Measurements from ENCODE around the gene SPATA45. TPM values are rescaled to one million over a fixed set of nuclear protein-coding genes. Genes with fewer than 3 reads are reported as not detected.
"Not testable (repeated sequence)": the region's sequence is repeated elsewhere in the genome, so short reads cannot be mapped to it uniquely, and the experiment has no call there.

Gene SPATA45
- total and polyA plus RNA-seq, 4 donors = 0.78 TPM; not detected in 3

DNA sequence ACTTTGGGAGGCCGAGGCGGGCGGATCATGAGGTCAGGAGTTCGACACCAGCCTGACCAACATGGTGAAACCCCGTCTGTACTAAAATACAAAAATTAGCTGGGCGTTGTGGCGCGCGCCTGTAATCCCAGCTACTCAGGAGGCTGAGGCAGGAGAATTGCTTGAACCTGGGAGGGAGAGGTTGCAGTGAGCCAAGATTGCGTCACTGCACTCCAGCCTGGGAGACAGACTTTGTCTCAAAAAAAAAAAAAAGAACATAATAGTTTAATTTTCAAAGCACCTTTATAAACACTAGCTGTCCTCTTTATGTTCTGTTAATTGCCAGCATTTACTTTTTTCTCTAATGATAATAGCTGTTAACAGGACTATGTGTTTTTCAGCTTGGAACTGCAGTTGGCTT lies 15.9 kb upstream of the SPATA45 start:
- ATAC-seq (ENCODE audit: low FRiP score); intact Hi-C loops (cut with DNase I); H3K4me3 ChIP-seq (ENCODE audit: low read length in 2 of 2); H3K27me3 ChIP-seq (ENCODE audit: control insufficient read depth in 1 of 2, insufficient read depth in 2 of 2, low read length in 1 of 2); H3K36me3 ChIP-seq (ENCODE audit: control insufficient read depth in 1 of 2, insufficient read depth in 2 of 2, low read length in 1 of 2); DNase-seq; H3K4me1 ChIP-seq (ENCODE audit: control insufficient read depth in 1 of 2, insufficient read depth in 2 of 2, low read length in 2 of 2); H3K9me3 ChIP-seq (ENCODE audit: control insufficient read depth, low read length); H3K27ac ChIP-seq (ENCODE audit: low read depth in 1 of 2, low read length in 2 of 2): not testable (repeated sequence)
- 87 to 89% methylated on average over 10 of the region's 10 CpGs for WGBS, 2 donors

DNA sequence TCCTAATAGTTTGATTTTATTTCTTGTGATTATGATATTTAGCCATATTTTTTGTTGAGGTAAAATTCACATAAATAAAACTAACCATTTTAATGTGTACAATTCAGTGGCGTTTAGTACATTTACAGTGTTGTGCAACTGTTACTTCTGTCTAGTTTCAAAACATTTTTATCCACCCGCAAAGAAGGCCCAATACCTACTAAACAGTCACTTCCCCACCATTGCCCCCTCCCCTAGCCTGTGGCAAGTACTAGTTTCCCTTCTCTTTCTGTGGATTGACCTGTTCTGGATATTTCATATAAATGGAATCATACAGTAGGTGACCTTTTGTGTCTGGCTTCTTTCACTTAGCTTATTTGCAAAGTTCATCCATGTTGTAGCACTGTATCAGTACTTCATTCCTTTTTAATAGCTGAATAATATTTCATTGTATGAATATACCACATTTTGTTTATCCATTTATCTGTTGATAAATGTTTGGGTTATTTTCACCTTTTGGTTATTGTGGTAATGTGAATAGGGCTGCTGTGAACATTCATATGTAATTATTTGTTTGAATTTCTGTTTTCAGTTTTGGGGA lies 14.8 kb upstream of the SPATA45 start:
- no peaks in the 10 kb centered on the region for H3K36me3 ChIP-seq (ENCODE audit: control insufficient read depth in 1 of 2, insufficient read depth in 2 of 2, low read length in 1 of 2)
- ATAC-seq (ENCODE audit: low FRiP score) = no peak

DNA sequence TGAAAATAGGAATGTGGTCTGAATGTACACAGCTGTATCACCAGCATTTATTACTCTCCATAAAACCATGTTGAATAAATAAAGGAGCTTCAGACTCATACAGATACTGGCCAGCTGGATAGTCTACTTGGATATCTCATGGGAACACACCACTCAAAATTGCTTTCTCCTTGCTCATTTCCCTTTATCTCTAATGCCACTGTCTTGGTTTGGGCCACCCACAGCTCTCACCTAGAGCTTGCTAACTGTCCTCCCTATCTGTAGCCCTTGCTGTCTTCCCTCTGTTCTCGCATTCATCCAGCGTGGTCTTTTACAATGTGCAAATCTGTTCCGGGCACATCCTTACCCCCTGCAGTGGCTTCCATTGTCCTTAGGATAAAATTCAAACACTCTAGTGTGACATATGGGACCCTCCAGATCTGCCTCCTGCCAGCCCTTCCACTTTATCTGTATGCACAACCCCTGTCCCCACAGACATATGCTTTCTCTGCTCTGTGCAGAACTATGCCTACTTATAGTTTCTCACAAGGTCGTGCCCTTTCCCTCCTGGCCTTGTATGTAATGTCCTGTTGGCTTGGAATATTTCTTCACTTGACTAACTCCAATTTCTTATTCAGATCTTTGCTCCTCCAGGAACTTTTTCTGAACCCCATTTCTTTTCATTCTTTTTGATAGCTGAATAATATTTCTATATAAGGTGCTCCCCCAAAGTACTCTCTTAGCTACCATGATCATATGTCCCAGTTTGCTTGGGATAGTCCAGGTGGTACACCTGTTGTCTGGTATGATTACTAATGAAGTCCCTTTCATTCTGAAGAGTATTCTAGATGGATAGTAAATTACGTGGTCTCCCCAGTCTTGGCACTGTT lies 13.5 kb upstream of the SPATA45 start:
- Histone ChIP-seq H3K27ac (ENCODE audit: low read depth in 1 of 2, low read length in 2 of 2) (no peak overlapping the region), H3K4me1 (ENCODE audit: control insufficient read depth in 1 of 2, insufficient read depth in 2 of 2, low read length in 2 of 2) (peaks cover 0 to 2% of the 10 kb centered on the region in 2 donors), H3K27me3 (ENCODE audit: control insufficient read depth in 1 of 2, insufficient read depth in 2 of 2, low read length in 1 of 2) (no peaks in the 10 kb centered on the region), H3K9me3 (ENCODE audit: control insufficient read depth, low read length) (no peaks in the 10 kb centered on the region), H3K36me3 (ENCODE audit: control insufficient read depth in 1 of 2, insufficient read depth in 2 of 2, low read length in 1 of 2) (no peaks in the 10 kb centered on the region), H3K4me3 (ENCODE audit: low read length in 2 of 2) (no peak overlapping the region)
- intact Hi-C loops (cut with DNase I) = no loop called here
- no peak for ATAC-seq (ENCODE audit: low FRiP score)
- DNase-seq = no peak
- 75 to 78% methylated on average over 5 of the region's 5 CpGs for WGBS, 2 donors

More for the DNA sequence above, 14.8 kb upstream of the SPATA45 start:
- no peak for DNase-seq
- no peaks in the 10 kb centered on the region for H3K27me3 ChIP-seq (ENCODE audit: control insufficient read depth in 1 of 2, insufficient read depth in 2 of 2, low read length in 1 of 2)
- H3K4me3 ChIP-seq (ENCODE audit: low read length in 2 of 2) = no peak overlapping the region
- H3K4me1 ChIP-seq (ENCODE audit: control insufficient read depth in 1 of 2, insufficient read depth in 2 of 2, low read length in 2 of 2) = peaks cover 0 to 2% of the 10 kb centered on the region in 2 donors
- H3K9me3 ChIP-seq (ENCODE audit: control insufficient read depth, low read length) = no peaks in the 10 kb centered on the region
- H3K27ac ChIP-seq (ENCODE audit: low read depth in 1 of 2, low read length in 2 of 2) = no peak overlapping the region
- intact Hi-C loops (cut with DNase I) = no loop called here
- WGBS, 2 donors = 95 to 96% methylated on average over 2 of the region's 2 CpGs

DNA sequence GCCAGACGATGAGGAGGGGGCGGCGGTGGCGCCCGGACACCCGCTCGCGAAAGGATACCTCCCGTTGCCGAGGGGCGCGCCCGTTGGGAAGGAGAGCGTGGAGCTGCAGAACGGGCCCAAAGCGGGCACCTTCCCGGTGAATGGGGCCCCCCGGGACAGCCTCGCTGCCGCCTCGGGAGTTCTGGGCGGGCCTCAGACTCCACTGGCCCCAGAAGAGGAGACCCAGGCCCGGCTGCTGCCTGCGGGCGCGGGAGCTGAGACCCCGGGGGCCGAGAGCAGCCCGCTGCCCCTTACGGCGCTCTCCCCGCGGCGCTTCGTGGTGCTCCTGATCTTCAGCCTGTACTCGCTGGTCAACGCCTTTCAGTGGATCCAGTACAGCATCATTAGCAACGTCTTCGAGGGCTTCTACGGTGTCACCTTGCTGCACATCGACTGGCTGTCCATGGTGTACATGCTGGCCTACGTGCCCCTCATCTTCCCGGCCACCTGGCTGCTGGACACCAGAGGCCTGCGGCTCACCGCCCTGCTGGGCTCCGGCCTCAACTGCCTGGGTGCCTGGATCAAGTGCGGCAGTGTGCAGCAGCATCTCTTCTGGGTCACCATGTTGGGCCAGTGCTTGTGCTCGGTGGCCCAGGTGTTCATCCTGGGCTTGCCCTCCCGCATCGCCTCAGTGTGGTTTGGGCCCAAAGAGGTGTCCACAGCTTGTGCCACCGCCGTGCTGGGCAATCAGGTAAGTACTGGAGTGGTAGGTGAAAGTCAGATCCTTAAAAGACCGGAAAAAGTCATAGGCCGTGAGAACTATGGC lies 11.2 kb upstream of the SPATA45 start:
- Histone ChIP-seq H3K36me3 (ENCODE audit: control insufficient read depth in 1 of 2, insufficient read depth in 2 of 2, low read length in 1 of 2) (no peaks in the 10 kb centered on the region), H3K27ac (ENCODE audit: low read depth in 1 of 2, low read length in 2 of 2) (peak overlapping the region in 1 of 2 donors; percentile 6), H3K4me3 (ENCODE audit: low read length in 2 of 2) (peak overlapping the region; percentile 48 to 70), H3K27me3 (ENCODE audit: control insufficient read depth in 1 of 2, insufficient read depth in 2 of 2, low read length in 1 of 2) (no peaks in the 10 kb centered on the region), H3K4me1 (ENCODE audit: control insufficient read depth in 1 of 2, insufficient read depth in 2 of 2, low read length in 2 of 2) (peaks cover 0 to 2% of the 10 kb centered on the region in 2 donors), H3K9me3 (ENCODE audit: control insufficient read depth, low read length) (no peaks in the 10 kb centered on the region)
- 5 to 6% methylated on average over 32 to 54 of the region's 54 CpGs for WGBS, 2 donors
- peak; percentile 73 for ATAC-seq (ENCODE audit: low FRiP score)
- DNase-seq = peak in 1 of 2 donors; percentile 75
- intact Hi-C loops (cut with DNase I) = loop anchor here in 1 of 2 donors (5.0 kb wide), 1 partner anchor 66 kb away; the partner anchor contains the start of genes NSL1 and TATDN3

DNA sequence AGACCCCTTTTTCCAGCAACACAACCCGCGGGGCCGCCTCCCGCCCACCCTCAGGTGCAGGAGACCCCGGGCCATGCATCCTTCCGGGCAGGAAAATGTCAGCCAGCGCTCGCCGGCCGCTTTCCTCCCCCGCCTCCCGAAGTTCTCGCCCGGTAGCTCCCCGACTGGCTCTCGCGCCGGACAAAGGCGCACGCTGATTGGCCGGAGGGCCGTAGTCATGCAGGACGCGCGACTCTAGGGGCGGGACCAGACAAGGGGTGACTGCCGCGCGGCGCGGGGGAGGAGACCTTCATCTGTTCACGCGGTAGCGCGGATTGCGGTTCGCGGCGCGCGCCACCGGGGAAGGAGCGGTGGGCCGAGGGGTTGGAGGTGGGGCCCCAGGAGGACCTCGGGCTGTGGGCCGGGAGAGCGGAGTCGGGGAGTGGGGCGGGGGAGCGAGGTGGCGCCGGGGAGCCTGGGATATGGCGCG lies 10.6 kb upstream of the SPATA45 start, which contains the start of gene FLVCR1:
FLVCR1 (plus strand) TSS at position 284 of the 469 bp plus-strand sequence; CDS start at position 462, 178 bp downstream.
- DNase-seq (peak; percentile 99), ATAC-seq (ENCODE audit: low FRiP score) (peak; percentile 100)
- WGBS, 2 donors = 0 to 1% methylated on average over 48 to 54 of the region's 54 CpGs
- Histone ChIP-seq H3K27me3 (ENCODE audit: control insufficient read depth in 1 of 2, insufficient read depth in 2 of 2, low read length in 1 of 2) (no peaks in the 10 kb centered on the region), H3K9me3 (ENCODE audit: control insufficient read depth, low read length) (no peaks in the 10 kb centered on the region), H3K27ac (ENCODE audit: low read depth in 1 of 2, low read length in 2 of 2) (peak within 1 kb of the TSS in 1 of 2 donors; percentile 74), H3K4me1 (ENCODE audit: control insufficient read depth in 1 of 2, insufficient read depth in 2 of 2, low read length in 2 of 2) (peaks cover 0 to 2% of the 10 kb centered on the region in 2 donors), H3K4me3 (ENCODE audit: low read length in 2 of 2) (peak within 1 kb of the TSS; percentile 51 to 70), H3K36me3 (ENCODE audit: control insufficient read depth in 1 of 2, insufficient read depth in 2 of 2, low read length in 1 of 2) (no peaks in the 10 kb centered on the region)
- intact Hi-C loops (cut with DNase I) = loop anchor here in 1 of 2 donors (5.0 kb wide), 1 partner anchor 66 kb away; the partner anchor contains the start of genes NSL1 and TATDN3

DNA sequence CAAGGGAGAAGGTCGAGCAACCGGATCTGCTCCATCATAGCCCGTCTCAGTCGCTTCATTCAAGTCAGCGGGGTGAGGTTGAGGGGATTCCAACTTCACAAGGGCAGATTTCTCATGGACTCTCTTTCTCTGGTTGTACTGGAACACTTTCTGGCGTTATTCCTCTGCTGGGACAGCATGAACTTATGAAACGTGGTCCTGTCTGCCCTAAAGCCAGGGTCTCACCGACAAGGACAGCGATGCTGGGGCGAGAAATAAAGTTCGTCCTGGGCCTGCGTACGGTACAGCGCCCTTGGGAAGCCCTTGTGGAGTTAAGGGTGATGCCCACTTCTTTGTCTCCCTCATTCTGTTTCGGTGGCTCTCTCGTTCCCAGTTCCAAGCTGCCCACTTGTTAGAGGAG lies 9.3 kb upstream of the SPATA45 start:
- H3K4me1 ChIP-seq (ENCODE audit: control insufficient read depth in 1 of 2, insufficient read depth in 2 of 2, low read length in 2 of 2) = peaks cover 0 to 2% of the 10 kb centered on the region in 2 donors
- no peaks in the 10 kb centered on the region for H3K9me3 ChIP-seq (ENCODE audit: control insufficient read depth, low read length)
- intact Hi-C loops (cut with DNase I) = loop anchor here in 1 of 2 donors (5.0 kb wide), 1 partner anchor 64 kb away; the partner anchor contains the start of genes NSL1 and TATDN3
- no peaks in the 10 kb centered on the region for H3K36me3 ChIP-seq (ENCODE audit: control insufficient read depth in 1 of 2, insufficient read depth in 2 of 2, low read length in 1 of 2)
- no peak overlapping the region for H3K27ac ChIP-seq (ENCODE audit: low read depth in 1 of 2, low read length in 2 of 2)
- ATAC-seq (ENCODE audit: low FRiP score) (no peak), DNase-seq (no peak)
- H3K27me3 ChIP-seq (ENCODE audit: control insufficient read depth in 1 of 2, insufficient read depth in 2 of 2, low read length in 1 of 2) = no peaks in the 10 kb centered on the region
- H3K4me3 ChIP-seq (ENCODE audit: low read length in 2 of 2) = no peak overlapping the region
- 88 to 92% methylated on average over 16 of the region's 16 CpGs for WGBS, 2 donors

DNA sequence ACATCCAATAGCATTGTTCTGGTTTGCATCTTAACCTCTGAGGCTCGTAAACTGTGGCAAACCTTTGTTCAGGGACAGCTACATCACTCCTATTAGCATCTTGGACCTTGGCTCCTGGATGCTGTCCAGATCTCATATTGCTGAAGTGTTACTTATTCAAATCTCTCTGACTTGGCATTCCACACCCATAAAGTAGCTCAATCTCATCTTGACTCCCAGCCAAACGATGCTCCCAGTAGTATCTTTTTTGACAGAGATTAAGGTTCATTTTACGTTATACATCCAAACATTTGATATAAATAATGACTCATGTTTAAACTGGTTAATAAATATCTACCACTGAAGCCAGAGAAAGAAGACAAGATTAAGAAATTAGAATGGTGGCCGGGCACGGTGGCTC lies 6.2 kb upstream of the SPATA45 start:
- H3K4me1 ChIP-seq (ENCODE audit: control insufficient read depth in 1 of 2, insufficient read depth in 2 of 2, low read length in 2 of 2) = no peaks in the 10 kb centered on the region
- H3K36me3 ChIP-seq (ENCODE audit: control insufficient read depth in 1 of 2, insufficient read depth in 2 of 2, low read length in 1 of 2) = no peaks in the 10 kb centered on the region
- H3K27ac ChIP-seq (ENCODE audit: low read depth in 1 of 2, low read length in 2 of 2) = no peak overlapping the region
- no peaks in the 10 kb centered on the region for H3K27me3 ChIP-seq (ENCODE audit: control insufficient read depth in 1 of 2, insufficient read depth in 2 of 2, low read length in 1 of 2)
- intact Hi-C loops (cut with DNase I) = no loop called here
- DNase-seq = no peak
- no peak overlapping the region for H3K4me3 ChIP-seq (ENCODE audit: low read length in 2 of 2)
- WGBS, 2 donors = 92 to 94% methylated on average over 5 of the region's 5 CpGs
- no peak for ATAC-seq (ENCODE audit: low FRiP score)
- no peaks in the 10 kb centered on the region for H3K9me3 ChIP-seq (ENCODE audit: control insufficient read depth, low read length)

DNA sequence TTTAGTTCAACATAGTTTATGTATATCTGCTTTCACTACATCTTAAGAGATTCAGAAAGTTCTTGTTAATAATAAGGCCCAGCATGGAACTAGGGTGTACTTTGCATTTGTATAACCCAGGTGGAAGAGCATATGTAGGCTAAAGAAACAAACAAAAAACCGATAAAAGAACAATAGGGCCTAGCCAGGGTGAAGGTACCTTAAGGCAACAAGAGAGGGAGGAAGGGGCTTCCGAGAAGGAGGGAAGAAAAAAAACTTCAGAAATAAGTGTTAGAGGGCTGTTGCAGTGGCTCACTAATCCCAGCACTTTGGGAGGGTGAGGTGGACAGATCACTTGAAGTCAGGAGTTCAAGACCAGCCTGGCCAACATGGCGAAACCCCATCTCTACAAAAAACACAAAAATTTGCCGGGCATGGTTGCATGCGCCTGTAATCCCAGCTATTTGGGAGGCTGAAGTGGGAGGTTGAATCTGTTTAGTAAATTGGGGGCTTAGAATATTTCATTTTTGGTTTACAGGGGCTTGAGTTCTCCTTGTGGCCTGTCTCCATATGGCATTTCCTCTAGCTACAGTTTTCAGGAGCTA lies 4.7 kb upstream of the SPATA45 start:
- DNase-seq (no peak), ATAC-seq (ENCODE audit: low FRiP score) (no peak)
- Histone ChIP-seq H3K36me3 (ENCODE audit: control insufficient read depth in 1 of 2, insufficient read depth in 2 of 2, low read length in 1 of 2) (no peaks in the 10 kb centered on the region), H3K9me3 (ENCODE audit: control insufficient read depth, low read length) (no peaks in the 10 kb centered on the region), H3K27ac (ENCODE audit: low read depth in 1 of 2, low read length in 2 of 2) (no peak overlapping the region), H3K4me3 (ENCODE audit: low read length in 2 of 2) (no peak overlapping the region), H3K27me3 (ENCODE audit: control insufficient read depth in 1 of 2, insufficient read depth in 2 of 2, low read length in 1 of 2) (no peaks in the 10 kb centered on the region), H3K4me1 (ENCODE audit: control insufficient read depth in 1 of 2, insufficient read depth in 2 of 2, low read length in 2 of 2) (no peaks in the 10 kb centered on the region)
- WGBS, 2 donors = 86 to 88% methylated on average over 5 of the region's 5 CpGs
- intact Hi-C loops (cut with DNase I) = no loop called here
